ENCODE measurements around the gene NDUFS1.
"Not testable (repeated sequence)": the region's sequence is repeated elsewhere in the genome, so short reads cannot be mapped to it uniquely, and the experiment has no call there.

Gene NDUFS1

GRCh38 chr2:206112846-206113547, 46.2 kb downstream of the NDUFS1 start:
- no peak for TF ChIP-seq CTCF (conservative IDR thresholded peaks at IDR 0.05; ENCODE audit: low read length)
- DNase-seq (ENCODE audit: low read depth) = peak; percentile 18
- H3K4me3 ChIP-seq (ENCODE audit: low read length) = no peak overlapping the region

- peak; percentile 5 for DNase-seq (ENCODE audit: low read depth)
- no peak for TF ChIP-seq CTCF (conservative IDR thresholded peaks at IDR 0.05; ENCODE audit: low read length)
- H3K4me3 ChIP-seq (ENCODE audit: low read length) = no peak overlapping the region
These were observed 47.1 kb downstream of the NDUFS1 start for GRCh38 chr2:206112108-206112507.

GRCh38 chr2:206108713-206109112, 50.5 kb downstream of the NDUFS1 start:
- TF ChIP-seq CTCF (conservative IDR thresholded peaks at IDR 0.05; ENCODE audit: low read length) = no peak
- H3K4me3 ChIP-seq (ENCODE audit: low read length) = no peak overlapping the region
- DNase-seq (ENCODE audit: low read depth) = no peak

GRCh38 chr2:206105541-206105940, 53.7 kb downstream of the NDUFS1 start:
- no peak for TF ChIP-seq CTCF (conservative IDR thresholded peaks at IDR 0.05; ENCODE audit: low read length)
- H3K4me3 ChIP-seq (ENCODE audit: low read length) = no peak overlapping the region
- no peak for DNase-seq (ENCODE audit: low read depth)

- no peak for DNase-seq (ENCODE audit: low read depth)
- no peak for TF ChIP-seq CTCF (conservative IDR thresholded peaks at IDR 0.05; ENCODE audit: low read length)
- H3K4me3 ChIP-seq (ENCODE audit: low read length) = no peak overlapping the region
These were observed 54.2 kb downstream of the NDUFS1 start for GRCh38 chr2:206105038-206105437.

GRCh38 chr2:206098872-206099271, 60.4 kb downstream of the NDUFS1 start:
- DNase-seq (ENCODE audit: low read depth); H3K4me3 ChIP-seq (ENCODE audit: low read length): not testable (repeated sequence)

- no peak overlapping the region for H3K4me3 ChIP-seq (ENCODE audit: low read length)
- no peak for DNase-seq (ENCODE audit: low read depth)
- TF ChIP-seq CTCF (conservative IDR thresholded peaks at IDR 0.05; ENCODE audit: low read length) = no peak
These were observed 60.8 kb downstream of the NDUFS1 start for GRCh38 chr2:206098471-206098870.

Measured in AG10803 (cell line).